ENCODE data around the gene WIPF3.
A peak's percentile ranks its signal among the peaks of the same experiment; 100 is the strongest.
"Not testable (repeated sequence)": the region's sequence is repeated elsewhere in the genome, so short reads cannot be mapped to it uniquely, and the experiment has no call there.

WIPF3 gene

GRCh38 chr7:29957521-29958310 is 151.4 kb downstream of the WIPF3 start:
- peak; percentile 71 for DNase-seq

- DNase-seq, result no peak
Measured at GRCh38 chr7:29958667-29959358, 152.5 kb downstream of the WIPF3 start.

- DNase-seq, result not testable (repeated sequence)
Measured at GRCh38 chr7:29961611-29962010, 155.3 kb downstream of the WIPF3 start.

DNA sequence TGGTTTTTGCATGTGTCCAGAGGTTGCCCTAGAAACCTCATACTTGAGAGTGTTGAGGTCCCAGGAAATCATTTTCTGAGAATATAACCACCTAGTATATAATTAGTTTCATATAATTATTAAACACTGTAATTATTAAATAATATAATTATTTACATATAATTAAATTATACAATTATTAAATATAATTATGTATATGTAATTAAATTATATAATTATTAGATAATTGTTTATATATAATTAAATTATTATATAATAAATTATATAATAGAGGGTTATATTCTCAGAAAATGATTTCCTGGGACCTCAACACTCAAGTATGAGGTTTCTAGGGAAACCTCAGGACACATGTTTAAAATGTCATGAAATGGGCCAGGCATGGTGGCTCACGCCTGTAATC is 155.7 kb downstream of the WIPF3 start:
- DNase-seq, result no peak

- DNase-seq, result no peak
Measured at GRCh38 chr7:29965030-29965429, 158.7 kb downstream of the WIPF3 start.

Data from NCI-H69 (cell line).